MM.1S (cell line): ENCODE results near the gene TMEM250.

Experiments used
- DNase-seq: peaks from one replicate; pipeline ENCODE4 v3.0.0-alpha.2; 2015
- H2AFZ ChIP-seq: fragments of 300-600 bp; sonication (generic); 2 replicates; pipeline ENCODE4 v1.6.0; 2016; ENCODE audit warnings: antibody characterized with exemption, low read length
- H3F3A ChIP-seq: fragments of 300-600 bp; sonication (generic); 2 replicates; pipeline ENCODE4 v1.6.1; 2016; ENCODE audit warnings: mild to moderate bottlenecking, antibody characterized with exemption, low read length, moderate library complexity, mixed read lengths; ENCODE audit not compliant: insufficient read depth
- H3K27ac ChIP-seq: fragments of 300-600 bp; sonication (generic); 2 replicates; pipeline ENCODE4 v1.5.1; 2016; ENCODE audit warnings: mild to moderate bottlenecking, low read length
- H3K27me3 ChIP-seq: fragments of 300-600 bp; sonication (generic); replicated peaks from 2 replicates; pipeline ENCODE4 v1.6.0; 2016; ENCODE audit warnings: low read length; ENCODE audit not compliant: insufficient read depth
- H3K36me3 ChIP-seq: fragments of 300-600 bp; sonication (generic); replicated peaks from 2 replicates; pipeline ENCODE4 v1.6.1; 2016; ENCODE audit warnings: mild to moderate bottlenecking, low read length, mixed read lengths; ENCODE audit not compliant: insufficient read depth
- H3K4me1 ChIP-seq: fragments of 300-600 bp; sonication (generic); 2 replicates; pipeline ENCODE4 v1.6.1; 2016; ENCODE audit warnings: low read length, mixed read lengths
- H3K4me2 ChIP-seq: fragments of 300-600 bp; sonication (generic); 2 replicates; pipeline ENCODE4 v1.6.0; 2016; ENCODE audit warnings: low read depth, low read length
- H3K4me3 ChIP-seq: fragments of 300-600 bp; sonication (generic); 2 replicates; pipeline ENCODE4 v1.5.1; 2016; ENCODE audit warnings: low read length, mixed read lengths
- H3K79me2 ChIP-seq: fragments of 300-600 bp; sonication (generic); 2 replicates; pipeline ENCODE4 v1.6.1; 2016; ENCODE audit warnings: mixed run types, low read length, mixed read lengths
- H3K9ac ChIP-seq: fragments of 300-600 bp; sonication (generic); 2 replicates; pipeline ENCODE4 v1.6.1; 2016; ENCODE audit warnings: low read length, mixed read lengths
- H3K9me2 ChIP-seq: fragments of 300-600 bp; sonication (generic); replicated peaks from 2 replicates; pipeline ENCODE4 v1.6.1; 2016; ENCODE audit warnings: mild to moderate bottlenecking, low read length, mixed read lengths; ENCODE audit not compliant: insufficient read depth
- H3K9me3 ChIP-seq: fragments of 300-600 bp; sonication (generic); replicated peaks from 2 replicates; pipeline ENCODE4 v1.6.1; 2016; ENCODE audit warnings: mild to moderate bottlenecking, low read length, mixed read lengths; ENCODE audit not compliant: insufficient read depth
- H4K20me1 ChIP-seq: fragments of 300-600 bp; sonication (generic); 2 replicates; pipeline ENCODE4 v1.6.1; 2016; ENCODE audit warnings: mild to moderate bottlenecking, low read length, moderate library complexity, mixed read lengths; ENCODE audit not compliant: insufficient read depth
- EZH2 ChIP-seq: fragments of 300-600 bp; sonication (generic); optimal IDR thresholded peaks from 2 replicates; pipeline ENCODE3; 2017; ENCODE audit warnings: low read depth, mild to moderate bottlenecking, antibody characterized with exemption, low read length, mixed read lengths
- EZH2phosphoT487 ChIP-seq: fragments of 300-600 bp; sonication (generic); IDR thresholded peaks from 2 replicates; pipeline ENCODE4 v1.6.1; 2018; ENCODE audit warnings: antibody characterized with exemption, low read length
- TF ChIP-seq, protein P1 (sequence below): fragments of 300-600 bp; sonication (generic); IDR thresholded peaks from 2 replicates; pipeline ENCODE4 v1.5.1; 2016; ENCODE audit warnings: antibody characterized with exemption, low read length, mixed read lengths

The TMEM250 gene

GRCh38 chr9:136119883-136120393, 1.3 kb upstream of the TMEM250 start:
- Histone ChIP-seq H3K4me2 (peak overlapping the region; percentile 66; the same call in 1 of the 2 replicates), H2AFZ (no peak overlapping the region), H3K27ac (no peak overlapping the region), H3K9ac (peak overlapping the region; percentile 81; the same call in 1 of the 2 replicates), H3K79me2 (peaks cover 13% of the 10 kb centered on the region), H3F3A (no peaks in the 10 kb centered on the region), H3K9me3 (no peaks in the 10 kb centered on the region), H3K9me2 (no peaks in the 10 kb centered on the region), H3K36me3 (no peaks in the 10 kb centered on the region), H4K20me1 (no peaks in the 10 kb centered on the region), H3K4me1 (peaks cover 6% of the 10 kb centered on the region), H3K27me3 (peaks cover 21% of the 10 kb centered on the region), H3K4me3 (peak overlapping the region; percentile 82)
- no peak for TF ChIP-seq EZH2phosphoT487
- TF ChIP-seq, protein P1, sequence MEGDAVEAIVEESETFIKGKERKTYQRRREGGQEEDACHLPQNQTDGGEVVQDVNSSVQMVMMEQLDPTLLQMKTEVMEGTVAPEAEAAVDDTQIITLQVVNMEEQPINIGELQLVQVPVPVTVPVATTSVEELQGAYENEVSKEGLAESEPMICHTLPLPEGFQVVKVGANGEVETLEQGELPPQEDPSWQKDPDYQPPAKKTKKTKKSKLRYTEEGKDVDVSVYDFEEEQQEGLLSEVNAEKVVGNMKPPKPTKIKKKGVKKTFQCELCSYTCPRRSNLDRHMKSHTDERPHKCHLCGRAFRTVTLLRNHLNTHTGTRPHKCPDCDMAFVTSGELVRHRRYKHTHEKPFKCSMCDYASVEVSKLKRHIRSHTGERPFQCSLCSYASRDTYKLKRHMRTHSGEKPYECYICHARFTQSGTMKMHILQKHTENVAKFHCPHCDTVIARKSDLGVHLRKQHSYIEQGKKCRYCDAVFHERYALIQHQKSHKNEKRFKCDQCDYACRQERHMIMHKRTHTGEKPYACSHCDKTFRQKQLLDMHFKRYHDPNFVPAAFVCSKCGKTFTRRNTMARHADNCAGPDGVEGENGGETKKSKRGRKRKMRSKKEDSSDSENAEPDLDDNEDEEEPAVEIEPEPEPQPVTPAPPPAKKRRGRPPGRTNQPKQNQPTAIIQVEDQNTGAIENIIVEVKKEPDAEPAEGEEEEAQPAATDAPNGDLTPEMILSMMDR, result no peak
- no peak for TF ChIP-seq EZH2
- no peak for DNase-seq

DNA sequence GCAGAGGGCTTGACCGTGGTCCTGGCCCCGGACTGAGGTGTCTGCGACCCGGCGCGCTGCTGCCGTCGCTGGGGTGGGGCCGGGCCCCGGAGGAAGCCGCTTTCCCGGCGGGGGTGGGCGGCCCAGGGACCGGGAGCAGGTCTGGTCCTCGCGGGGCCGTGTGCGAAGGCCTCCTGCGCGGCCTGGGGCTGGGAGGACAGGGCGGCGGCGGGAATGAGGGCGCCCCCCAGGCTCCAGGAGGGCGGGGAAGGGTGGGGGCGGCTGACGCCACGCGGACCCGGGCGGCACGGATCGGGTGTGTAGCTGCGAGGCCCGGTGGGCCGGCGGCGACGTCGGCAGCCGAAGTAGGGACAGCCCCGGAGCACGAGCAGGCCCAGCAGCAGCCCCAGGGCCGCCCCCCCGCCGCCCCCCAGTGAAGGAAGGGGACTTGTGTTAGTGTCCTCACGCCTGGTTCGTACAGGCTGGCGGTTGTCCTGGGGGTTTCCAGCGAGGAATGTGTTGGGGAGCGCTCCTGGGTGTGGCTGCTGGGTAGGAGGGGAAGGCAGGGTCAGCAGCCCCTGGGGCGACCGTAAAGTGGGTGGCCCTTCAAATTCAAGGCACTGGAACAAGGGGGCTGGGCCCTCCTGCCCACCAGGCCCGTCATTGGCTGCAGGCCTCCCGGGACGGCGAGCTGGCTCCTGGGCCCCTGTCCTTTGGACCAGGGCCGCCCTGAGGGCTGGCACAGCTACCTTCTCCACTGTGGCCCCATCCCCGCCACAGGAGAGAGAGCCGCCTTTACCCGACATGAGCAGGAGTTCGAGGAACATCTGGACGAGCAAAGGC, 597 bp upstream of the TMEM250 start:
- Histone ChIP-seq H3F3A (no peaks in the 10 kb centered on the region), H3K9ac (peak overlapping the region; percentile 81), H3K79me2 (peaks cover 13% of the 10 kb centered on the region), H3K9me3 (no peaks in the 10 kb centered on the region), H4K20me1 (no peaks in the 10 kb centered on the region), H3K4me2 (peak overlapping the region; percentile 66), H3K9me2 (no peaks in the 10 kb centered on the region), H3K4me1 (peaks cover 6% of the 10 kb centered on the region), H3K36me3 (no peaks in the 10 kb centered on the region), H3K27ac (peak overlapping the region; percentile 61; the same call in 1 of the 2 replicates), H3K4me3 (peak overlapping the region; percentile 82), H3K27me3 (peaks cover 14% of the 10 kb centered on the region), H2AFZ (peak overlapping the region; percentile 61)
- DNase-seq, result no peak
- TF ChIP-seq EZH2phosphoT487 (no peak), EZH2 (no peak)
- TF ChIP-seq, protein P1, result no peak

GRCh38 chr9:136117916-136118319, 757 bp downstream of the TMEM250 start:
- no peaks in the 10 kb centered on the region for H3K9me2 ChIP-seq
- peaks cover 6% of the 10 kb centered on the region for H3K4me1 ChIP-seq
- peak overlapping the region; percentile 32; the same call in 1 of the 2 replicates for H3K27ac ChIP-seq
- H3K4me2 ChIP-seq, result peak overlapping the region; percentile 98
- 0 out of 2 replicates have a peak, but pooled peaks cover 4% of the 10 kb centered on the region for H3K27me3 ChIP-seq
- H3K9ac ChIP-seq, result peak overlapping the region; percentile 87
- no peaks in the 10 kb centered on the region for H3F3A ChIP-seq
- peaks cover 13% of the 10 kb centered on the region for H3K79me2 ChIP-seq
- no peaks in the 10 kb centered on the region for H3K36me3 ChIP-seq
- peak overlapping the region; percentile 91 for H3K4me3 ChIP-seq
- no peaks in the 10 kb centered on the region for H3K9me3 ChIP-seq
- no peak for DNase-seq
- H2AFZ ChIP-seq, result peak overlapping the region; percentile 86
- no peak for TF ChIP-seq EZH2phosphoT487
- H4K20me1 ChIP-seq, result no peaks in the 10 kb centered on the region
